ENCODE results near the gene ALX4. TPM values are rescaled to one million over a fixed set of nuclear protein-coding genes. Genes with fewer than 3 reads are reported as not detected.

Gene ALX4
- total RNA-seq, 2 experiments from 2014 or later = not detected

- no peak for DNase-seq (ENCODE audit: low spot score)
- no peaks in the 10 kb centered on the region for H4K20me1 ChIP-seq (ENCODE audit: insufficient read depth, low read length)
- H2AFZ ChIP-seq (ENCODE audit: low read length) = no peak overlapping the region
- ChIA-PET POLR2A (no interaction called here), CTCF (ENCODE audit: unreplicated experiment) (no interaction called here)
- no peak overlapping the region for H3K27ac ChIP-seq (ENCODE audit: low read depth, low read length, poor library complexity, severe bottlenecking)
- H3K36me3 ChIP-seq (ENCODE audit: insufficient read depth, low read length) = no peaks in the 10 kb centered on the region
- no peaks in the 10 kb centered on the region for H3K79me2 ChIP-seq (ENCODE audit: insufficient read depth, low read depth, low read length)
- intact Hi-C loops (cut with micrococcal nuclease; ENCODE audit: unreplicated experiment) = no loop called here
- no peaks in the 10 kb centered on the region for H3K4me1 ChIP-seq (ENCODE audit: insufficient read depth, low read length, poor library complexity, severe bottlenecking)
- no peak for TF ChIP-seq CTCF (conservative IDR thresholded peaks at IDR 0.05; ENCODE audit: low read length)
- no peak for TF ChIP-seq EZH2phosphoT487 (IDR thresholded peaks at IDR 0.05; ENCODE audit: borderline replicate concordance, low read depth, low read length)
- H3K4me2 ChIP-seq (ENCODE audit: low read length) = no peak overlapping the region
- H3K4me3 ChIP-seq (ENCODE audit: low read depth, low read length, poor library complexity, severe bottlenecking) = no peak overlapping the region
- BruUV-seq (replicated peaks) = no TSS peak
- H3K9me3 ChIP-seq (ENCODE audit: low read length) = no peaks in the 10 kb centered on the region
- H3K9me2 ChIP-seq (ENCODE audit: insufficient read depth, low read length) = no peaks in the 10 kb centered on the region
Measured at GRCh38 chr11:44312876-44313275, 2.9 kb upstream of the ALX4 start.

GRCh38 chr11:44311339-44312261 lies 1.7 kb upstream of the ALX4 start:
- DNase-seq (ENCODE audit: low spot score) = no peak
- H3K4me3 ChIP-seq (ENCODE audit: low read depth, low read length, poor library complexity, severe bottlenecking) = no peak overlapping the region
- H3K9me2 ChIP-seq (ENCODE audit: insufficient read depth, low read length) = no peaks in the 10 kb centered on the region
- H3K9me3 ChIP-seq (ENCODE audit: low read length) = no peaks in the 10 kb centered on the region
- H3K4me2 ChIP-seq (ENCODE audit: low read length) = no peak overlapping the region
- no peaks in the 10 kb centered on the region for H3K79me2 ChIP-seq (ENCODE audit: insufficient read depth, low read depth, low read length)
- no peak overlapping the region for H3K27ac ChIP-seq (ENCODE audit: low read depth, low read length, poor library complexity, severe bottlenecking)
- no peaks in the 10 kb centered on the region for H4K20me1 ChIP-seq (ENCODE audit: insufficient read depth, low read length)
- no peaks in the 10 kb centered on the region for H3K36me3 ChIP-seq (ENCODE audit: insufficient read depth, low read length)
- TF ChIP-seq EZH2phosphoT487 (IDR thresholded peaks at IDR 0.05; ENCODE audit: borderline replicate concordance, low read depth, low read length) (no peak), CTCF (conservative IDR thresholded peaks at IDR 0.05; ENCODE audit: low read length) (no peak)
- H2AFZ ChIP-seq (ENCODE audit: low read length) = no peak overlapping the region
- ChIA-PET CTCF (ENCODE audit: unreplicated experiment) (no interaction called here), POLR2A (no interaction called here)
- intact Hi-C loops (cut with micrococcal nuclease; ENCODE audit: unreplicated experiment) = no loop called here
- H3K4me1 ChIP-seq (ENCODE audit: insufficient read depth, low read length, poor library complexity, severe bottlenecking) = no peaks in the 10 kb centered on the region
- no TSS peak for BruUV-seq (replicated peaks)

Measured in OCI-LY7 (cell line).